HG03064 (cell line): ENCODE measurements around the gene SLC38A5.
"Not testable (repeated sequence)": the region's sequence is repeated elsewhere in the genome, so short reads cannot be mapped to it uniquely, and the experiment has no call there.

Experiments used
- ATAC-seq: cut with Tn5 transposase; IDR thresholded peaks from one replicate; pipeline ENCODE4 v1.9.1; 2021; ENCODE audit warnings: low read depth; ENCODE audit not compliant: unreplicated experiment

The SLC38A5 gene

DNA sequence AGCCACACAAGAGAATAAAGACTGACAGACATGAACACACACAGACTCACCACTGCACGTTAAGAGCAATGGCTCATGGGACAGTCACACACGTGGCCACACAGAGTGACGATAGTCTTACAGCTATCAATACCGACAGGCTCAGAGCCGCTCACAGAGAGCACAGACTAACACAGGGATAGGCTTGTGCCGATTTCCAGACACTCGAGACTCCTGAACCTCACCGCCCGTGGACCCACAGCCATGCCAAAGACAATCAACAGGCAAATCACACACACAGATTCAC, 716 bp upstream of the SLC38A5 start:
- ATAC-seq, result no peak

GRCh38 chrX:48468693-48469691, 1.1 kb downstream of the SLC38A5 start:
- ATAC-seq, result no peak

DNA sequence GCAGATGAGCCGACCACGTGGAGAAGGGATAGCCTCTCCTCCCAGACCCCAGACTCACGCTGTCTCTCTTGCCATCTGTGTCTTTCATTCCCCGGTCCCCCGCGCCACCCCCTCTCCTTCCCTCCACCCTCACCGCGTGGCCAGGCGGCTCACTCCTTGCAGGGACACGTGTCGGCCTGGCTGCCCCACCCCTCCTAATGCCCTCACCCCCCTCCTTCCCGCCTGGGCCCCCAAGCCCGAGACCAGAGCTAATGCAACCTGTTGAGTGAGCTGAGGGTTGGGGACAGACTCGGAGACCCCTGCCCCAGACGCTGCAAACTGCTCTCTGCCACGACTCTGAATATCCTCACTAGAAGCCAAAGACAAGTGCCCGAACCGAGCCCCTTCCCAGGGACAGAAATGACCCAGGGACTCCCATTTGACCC, 1.8 kb downstream of the SLC38A5 start:
- no peak for ATAC-seq

DNA sequence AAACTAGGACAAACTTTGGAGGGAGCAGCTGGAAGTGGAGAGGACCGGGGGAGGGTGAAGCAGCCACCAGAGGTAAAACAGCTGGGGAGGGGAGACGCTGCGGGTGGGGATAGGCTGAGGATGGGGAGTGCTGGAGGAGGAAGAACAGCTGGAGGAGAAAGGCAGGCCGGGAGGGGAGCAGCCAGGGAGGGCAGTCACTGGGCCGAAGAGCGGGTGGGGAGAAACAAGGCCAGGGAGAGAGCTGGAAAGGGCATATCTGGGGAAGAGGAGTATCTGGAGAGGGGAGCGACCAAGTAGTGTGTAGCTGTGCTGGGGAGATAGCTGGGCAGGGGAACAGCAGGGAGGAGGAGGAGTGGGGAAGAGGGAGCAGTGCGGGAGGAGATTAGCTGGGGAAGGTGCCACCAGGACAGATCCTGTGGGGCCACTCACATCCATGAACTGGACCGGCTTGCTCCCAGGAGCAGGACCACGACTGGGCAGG, 2.7 kb downstream of the SLC38A5 start:
- no peak for ATAC-seq

- ATAC-seq, result no peak
Measured at GRCh38 chrX:48466696-48467095, 3.4 kb downstream of the SLC38A5 start.

DNA sequence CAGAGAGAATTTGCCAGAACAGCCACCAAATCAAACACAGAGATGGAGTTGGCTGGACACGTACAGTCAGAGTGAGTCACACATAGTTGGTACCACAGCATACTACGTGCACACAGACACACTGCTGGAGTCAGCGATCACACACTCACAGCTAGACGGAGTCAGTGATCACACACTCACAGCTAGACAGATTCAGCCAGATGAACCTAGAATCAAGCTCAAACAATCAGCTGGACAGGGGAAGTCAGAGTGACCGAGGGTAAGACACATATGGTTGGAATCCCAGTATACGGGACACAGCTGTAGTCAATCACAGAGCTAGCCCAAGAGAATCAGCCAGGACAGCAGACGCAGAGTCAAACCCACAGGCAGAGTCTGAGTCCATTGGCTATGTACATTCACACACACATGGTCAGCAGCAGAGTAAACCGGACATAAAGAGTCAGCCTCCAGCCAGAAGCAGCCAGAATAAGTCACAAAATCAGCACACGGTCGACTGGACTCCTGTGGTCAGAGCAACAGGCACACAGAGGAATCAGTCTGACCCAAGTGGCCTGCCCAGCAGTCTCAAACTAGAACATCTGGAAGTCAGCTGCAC, 4.6 kb downstream of the SLC38A5 start:
- no peak for ATAC-seq

DNA sequence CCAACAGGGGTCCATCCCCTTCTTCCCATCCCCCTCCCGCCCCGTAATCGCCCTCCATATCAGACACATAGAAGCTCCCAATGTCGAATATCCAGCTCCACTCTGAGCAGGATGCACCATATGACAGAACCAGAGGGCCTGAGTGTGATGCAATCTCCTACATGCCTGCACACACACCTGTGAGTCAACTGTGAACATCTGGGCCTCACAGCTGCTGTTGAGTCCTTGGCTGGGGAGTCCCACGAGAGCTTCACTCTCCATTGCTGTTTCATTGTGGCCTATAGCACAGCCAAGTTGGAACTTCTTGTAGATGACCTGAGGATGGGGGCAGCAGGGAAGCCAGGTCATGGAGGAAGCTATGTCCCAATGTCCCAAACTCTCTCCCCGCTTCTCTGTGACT, 8.2 kb downstream of the SLC38A5 start:
- ATAC-seq, result no peak

- no peak for ATAC-seq
Measured at GRCh38 chrX:48460606-48461005, 9.5 kb downstream of the SLC38A5 start.

- ATAC-seq, result no peak
Measured at GRCh38 chrX:48460031-48460430, 10.0 kb downstream of the SLC38A5 start.

- ATAC-seq, result no peak
Measured at GRCh38 chrX:48459483-48459882, 10.6 kb downstream of the SLC38A5 start.

GRCh38 chrX:48458711-48459110, 11.3 kb downstream of the SLC38A5 start:
- no peak for ATAC-seq

- ATAC-seq, result no peak
Measured at GRCh38 chrX:48456628-48457331, 13.3 kb downstream of the SLC38A5 start.

GRCh38 chrX:48451708-48452107, 18.4 kb downstream of the SLC38A5 start:
- no peak for ATAC-seq

GRCh38 chrX:48450076-48450475, 20.0 kb downstream of the SLC38A5 start:
- ATAC-seq, result no peak

DNA sequence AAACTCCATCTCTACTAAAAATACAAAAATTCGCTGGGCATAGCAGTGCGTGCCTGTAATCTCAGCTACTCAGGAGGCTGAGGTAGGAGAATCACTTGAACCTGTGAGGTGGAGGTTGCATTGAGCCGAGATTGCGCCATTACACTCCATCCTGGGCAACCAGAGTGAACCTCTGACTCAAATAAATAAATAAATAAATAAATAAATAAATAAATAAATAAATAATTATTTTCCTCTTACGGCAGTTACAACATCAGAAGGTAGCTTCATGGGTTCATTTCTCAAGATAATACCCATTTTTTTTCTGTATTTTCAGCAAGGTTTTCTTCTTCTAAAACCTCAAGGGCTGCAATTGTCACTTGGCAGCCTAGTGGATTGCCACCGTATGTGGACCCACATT, 22.9 kb downstream of the SLC38A5 start:
- not testable (repeated sequence) for ATAC-seq

GRCh38 chrX:48433713-48434112, 36.3 kb downstream of the SLC38A5 start:
- not testable (repeated sequence) for ATAC-seq

GRCh38 chrX:48430166-48430565, 39.9 kb downstream of the SLC38A5 start:
- ATAC-seq, result not testable (repeated sequence)

GRCh38 chrX:48429606-48430005, 40.5 kb downstream of the SLC38A5 start:
- not testable (repeated sequence) for ATAC-seq

GRCh38 chrX:48427027-48427716, 42.9 kb downstream of the SLC38A5 start:
- not testable (repeated sequence) for ATAC-seq

GRCh38 chrX:48411860-48412259, 58.2 kb downstream of the SLC38A5 start, which contains the start of gene SSX4B:
TSS of gene SSX4B (minus strand) at chrX:48411960. CDS start at chrX:48411372, 588 bp downstream.
- ATAC-seq, result not testable (repeated sequence)
